Measurements from ENCODE around the gene EDC4.
"Not testable (repeated sequence)": the region's sequence is repeated elsewhere in the genome, so short reads cannot be mapped to it uniquely, and the experiment has no call there.

EDC4 gene

GRCh38 chr16:67872631-67873434 lies at the start of gene EDC4:
Gene EDC4, plus strand, starts transcription at chr16:67873052. Its CDS starts 210 bp downstream, at chr16:67873262.
- Mint-ChIP-seq H3K36me3 (ENCODE audit: insufficient read depth) (peaks cover 29% of the 10 kb centered on the region), H3K9me3 (no peaks in the 10 kb centered on the region), H3K27me3 (no peaks in the 10 kb centered on the region), H3K4me1 (peaks cover 27% of the 10 kb centered on the region), H3K4me3 (peak within 1 kb of the TSS; percentile 86), H3K27ac (ENCODE audit: low read depth) (peak within 1 kb of the TSS; percentile 87)
- peak; percentile 80 to 82 for DNase-seq (ENCODE audit: low spot score in 2 of 2)
- peak; percentile 90 for ATAC-seq (replicated peaks; ENCODE audit: extremely low read depth, poor library complexity, severe bottlenecking)

GRCh38 chr16:67825119-67825518 lies 47.7 kb upstream of the EDC4 start:
- Mint-ChIP-seq H3K9me3 (no peaks in the 10 kb centered on the region), H3K36me3 (ENCODE audit: insufficient read depth) (peaks cover 1% of the 10 kb centered on the region), H3K27me3 (no peaks in the 10 kb centered on the region), H3K4me3 (no peak overlapping the region), H3K27ac (ENCODE audit: low read depth) (no peak overlapping the region), H3K4me1 (no peaks in the 10 kb centered on the region)
- ATAC-seq (replicated peaks; ENCODE audit: extremely low read depth, poor library complexity, severe bottlenecking) (no peak), DNase-seq (ENCODE audit: low spot score in 2 of 2) (no peak)

- DNase-seq (ENCODE audit: low spot score in 2 of 2) (no peak), ATAC-seq (replicated peaks; ENCODE audit: extremely low read depth, poor library complexity, severe bottlenecking) (no peak)
- no peak overlapping the region for H3K4me3 Mint-ChIP-seq
- H3K27ac Mint-ChIP-seq (ENCODE audit: low read depth): no peak overlapping the region
- peaks cover 3% of the 10 kb centered on the region for H3K36me3 Mint-ChIP-seq (ENCODE audit: insufficient read depth)
- no peaks in the 10 kb centered on the region for H3K4me1 Mint-ChIP-seq
- no peaks in the 10 kb centered on the region for H3K9me3 Mint-ChIP-seq
- no peaks in the 10 kb centered on the region for H3K27me3 Mint-ChIP-seq
These were observed 46.9 kb upstream of the EDC4 start for GRCh38 chr16:67825906-67826305.

GRCh38 chr16:67828651-67829050 lies 44.2 kb upstream of the EDC4 start:
- no peak for ATAC-seq (replicated peaks; ENCODE audit: extremely low read depth, poor library complexity, severe bottlenecking)

GRCh38 chr16:67833030-67833414 lies 39.8 kb upstream of the EDC4 start:
- H3K4me3 Mint-ChIP-seq: peak overlapping the region; percentile 97
- H3K4me1 Mint-ChIP-seq: peaks cover 19% of the 10 kb centered on the region
- no peaks in the 10 kb centered on the region for H3K9me3 Mint-ChIP-seq
- peak overlapping the region; percentile 83 for H3K27ac Mint-ChIP-seq (ENCODE audit: low read depth)
- H3K36me3 Mint-ChIP-seq (ENCODE audit: insufficient read depth): peaks cover 11% of the 10 kb centered on the region
- no peaks in the 10 kb centered on the region for H3K27me3 Mint-ChIP-seq
- ATAC-seq (replicated peaks; ENCODE audit: extremely low read depth, poor library complexity, severe bottlenecking) (no peak), DNase-seq (ENCODE audit: low spot score in 2 of 2) (no peak)

More at GRCh38 chr16:67828651-67829050, 44.2 kb upstream of the EDC4 start:
- Mint-ChIP-seq H3K27ac (ENCODE audit: low read depth) (no peak overlapping the region), H3K36me3 (ENCODE audit: insufficient read depth) (peaks cover 8% of the 10 kb centered on the region), H3K4me3 (no peak overlapping the region), H3K4me1 (peaks cover 16% of the 10 kb centered on the region), H3K9me3 (no peaks in the 10 kb centered on the region), H3K27me3 (no peaks in the 10 kb centered on the region)
- DNase-seq (ENCODE audit: low spot score in 2 of 2): no peak

- Mint-ChIP-seq H3K4me1 (peaks cover 19% of the 10 kb centered on the region), H3K27me3 (no peaks in the 10 kb centered on the region), H3K36me3 (ENCODE audit: insufficient read depth) (peaks cover 10% of the 10 kb centered on the region), H3K4me3 (peak overlapping the region; percentile 97), H3K27ac (ENCODE audit: low read depth) (peak overlapping the region; percentile 83), H3K9me3 (no peaks in the 10 kb centered on the region)
- peak; percentile 91 to 97 for DNase-seq (ENCODE audit: low spot score in 2 of 2)
- ATAC-seq (replicated peaks; ENCODE audit: extremely low read depth, poor library complexity, severe bottlenecking): peak; percentile 98
These were observed 39.2 kb upstream of the EDC4 start for GRCh38 chr16:67833415-67834241.

- no peak for ATAC-seq (replicated peaks; ENCODE audit: extremely low read depth, poor library complexity, severe bottlenecking)
- H3K36me3 Mint-ChIP-seq (ENCODE audit: insufficient read depth): peaks cover 10% of the 10 kb centered on the region
- H3K4me1 Mint-ChIP-seq: peaks cover 19% of the 10 kb centered on the region
- H3K27me3 Mint-ChIP-seq: no peaks in the 10 kb centered on the region
- DNase-seq (ENCODE audit: low spot score in 2 of 2): no peak
- H3K27ac Mint-ChIP-seq (ENCODE audit: low read depth): peak overlapping the region; percentile 83
- H3K9me3 Mint-ChIP-seq: no peaks in the 10 kb centered on the region
- H3K4me3 Mint-ChIP-seq: peak overlapping the region; percentile 97
These were observed 38.6 kb upstream of the EDC4 start for GRCh38 chr16:67834242-67834614.

GRCh38 chr16:67837190-67837589 lies 35.7 kb upstream of the EDC4 start:
- not testable (repeated sequence) for H3K4me3 Mint-ChIP-seq; H3K9me3 Mint-ChIP-seq; DNase-seq (ENCODE audit: low spot score in 2 of 2); H3K27ac Mint-ChIP-seq (ENCODE audit: low read depth); H3K36me3 Mint-ChIP-seq (ENCODE audit: insufficient read depth); H3K27me3 Mint-ChIP-seq; ATAC-seq (replicated peaks; ENCODE audit: extremely low read depth, poor library complexity, severe bottlenecking)
- H3K4me1 Mint-ChIP-seq: peaks cover 17% of the 10 kb centered on the region

- ATAC-seq (replicated peaks; ENCODE audit: extremely low read depth, poor library complexity, severe bottlenecking): no peak
- no peaks in the 10 kb centered on the region for H3K27me3 Mint-ChIP-seq
- H3K27ac Mint-ChIP-seq (ENCODE audit: low read depth): no peak overlapping the region
- H3K4me1 Mint-ChIP-seq: peaks cover 13% of the 10 kb centered on the region
- no peak for DNase-seq (ENCODE audit: low spot score in 2 of 2)
- no peaks in the 10 kb centered on the region for H3K9me3 Mint-ChIP-seq
- peaks cover 12% of the 10 kb centered on the region for H3K36me3 Mint-ChIP-seq (ENCODE audit: insufficient read depth)
- H3K4me3 Mint-ChIP-seq: no peak overlapping the region
These were observed 35.0 kb upstream of the EDC4 start for GRCh38 chr16:67837811-67838210.

- peak overlapping the region; percentile 86 for H3K4me3 Mint-ChIP-seq
- H3K9me3 Mint-ChIP-seq: no peaks in the 10 kb centered on the region
- peaks cover 27% of the 10 kb centered on the region for H3K4me1 Mint-ChIP-seq
- H3K27me3 Mint-ChIP-seq: no peaks in the 10 kb centered on the region
- no peak for DNase-seq (ENCODE audit: low spot score in 2 of 2)
- H3K36me3 Mint-ChIP-seq (ENCODE audit: insufficient read depth): peaks cover 12% of the 10 kb centered on the region
- no peak for ATAC-seq (replicated peaks; ENCODE audit: extremely low read depth, poor library complexity, severe bottlenecking)
- peak overlapping the region; percentile 90 for H3K27ac Mint-ChIP-seq (ENCODE audit: low read depth)
These were observed 31.5 kb upstream of the EDC4 start for GRCh38 chr16:67841198-67841815.

GRCh38 chr16:67841816-67842508 lies 30.9 kb upstream of the EDC4 start, which contains the start of gene THAP11:
Gene THAP11, plus strand, starts transcription at chr16:67842320. Its CDS starts 235 bp downstream, at chr16:67842555.
- ATAC-seq (replicated peaks; ENCODE audit: extremely low read depth, poor library complexity, severe bottlenecking) (peak; percentile 58), DNase-seq (ENCODE audit: low spot score in 2 of 2) (peak; percentile 93 to 96)
- Mint-ChIP-seq H3K36me3 (ENCODE audit: insufficient read depth) (peaks cover 12% of the 10 kb centered on the region), H3K27ac (ENCODE audit: low read depth) (peak within 1 kb of the TSS; percentile 90), H3K4me3 (peak within 1 kb of the TSS; percentile 86), H3K27me3 (no peaks in the 10 kb centered on the region), H3K4me1 (peaks cover 27% of the 10 kb centered on the region), H3K9me3 (no peaks in the 10 kb centered on the region)
